Fibroblast of skin of scalp (primary cell): ENCODE measurements around the gene HEATR9. TPM values are rescaled to one million over a fixed set of nuclear protein-coding genes. Genes with fewer than 3 reads are reported as not detected.
"Not testable (repeated sequence)": the region's sequence is repeated elsewhere in the genome, so short reads cannot be mapped to it uniquely, and the experiment has no call there.

Experiments used
- DNase-seq: peaks from one replicate; pipeline ENCODE4 v3.0.0-alpha.2; 2013
- polyA plus RNA-seq, 2 experiments: library from polyadenylated mRNA; unstranded; fragments of 120-200 nt; gene quantifications; one replicate each; pipeline ENCODE4 v1.2.1, GENCODE V29; 2013; ENCODE audit not compliant: insufficient read length in 2 of 2

Gene HEATR9
- polyA plus RNA-seq (2013, experiment 1 of 2; ENCODE audit: insufficient read length), result not detected
- polyA plus RNA-seq (2013, experiment 2 of 2; ENCODE audit: insufficient read length), result not detected

- DNase-seq, result no peak
These were observed at the start of gene HEATR9 for GRCh38 chr17:35868737-35869136. TSS of gene HEATR9 (minus strand) at chr17:35868891. CDS start at chr17:35868742, 149 bp downstream.

- DNase-seq, result no peak
These were observed 49.0 kb upstream of the HEATR9 start for GRCh38 chr17:35917519-35918213.

- no peak for DNase-seq
These were observed 46.7 kb upstream of the HEATR9 start for GRCh38 chr17:35915153-35915964.

- no peak for DNase-seq
These were observed 45.7 kb upstream of the HEATR9 start for GRCh38 chr17:35914354-35914753.

GRCh38 chr17:35913609-35914008 lies 44.9 kb upstream of the HEATR9 start:
- no peak for DNase-seq

- no peak for DNase-seq
These were observed 44.3 kb upstream of the HEATR9 start for GRCh38 chr17:35912942-35913341.

- DNase-seq, result no peak
These were observed 43.7 kb upstream of the HEATR9 start for GRCh38 chr17:35912339-35912912.

GRCh38 chr17:35909408-35909807 lies 40.7 kb upstream of the HEATR9 start:
- DNase-seq, result no peak

GRCh38 chr17:35907691-35908090 lies 39.0 kb upstream of the HEATR9 start:
- DNase-seq, result no peak

GRCh38 chr17:35906926-35907637 lies 38.4 kb upstream of the HEATR9 start:
- DNase-seq, result no peak

GRCh38 chr17:35906191-35906925 lies 37.7 kb upstream of the HEATR9 start:
- DNase-seq, result peak; percentile 15

- DNase-seq, result no peak
These were observed 34.8 kb upstream of the HEATR9 start for GRCh38 chr17:35903451-35903850.

- peak; percentile 29 for DNase-seq
These were observed 33.0 kb upstream of the HEATR9 start for GRCh38 chr17:35901631-35902175.

- DNase-seq, result peak; percentile 31
These were observed 32.2 kb upstream of the HEATR9 start for GRCh38 chr17:35900708-35901480.

- no peak for DNase-seq
These were observed 31.6 kb upstream of the HEATR9 start for GRCh38 chr17:35900280-35900679.

GRCh38 chr17:35898283-35899070 lies 29.8 kb upstream of the HEATR9 start:
- DNase-seq, result no peak

GRCh38 chr17:35897772-35898171 lies 29.1 kb upstream of the HEATR9 start:
- DNase-seq, result not testable (repeated sequence)

- DNase-seq, result no peak
These were observed 27.2 kb upstream of the HEATR9 start for GRCh38 chr17:35895636-35896587.

- DNase-seq, result no peak
These were observed 25.5 kb upstream of the HEATR9 start for GRCh38 chr17:35894206-35894605.
